GM21381 (cell line): Measurements from ENCODE around the gene RSAD1.

Source experiments
- ATAC-seq: cut with Tn5 transposase; IDR thresholded peaks from one replicate; pipeline ENCODE4 v1.9.1; 2021; ENCODE audit warnings: mild to moderate bottlenecking, moderate library complexity; ENCODE audit not compliant: unreplicated experiment

Gene RSAD1

DNA sequence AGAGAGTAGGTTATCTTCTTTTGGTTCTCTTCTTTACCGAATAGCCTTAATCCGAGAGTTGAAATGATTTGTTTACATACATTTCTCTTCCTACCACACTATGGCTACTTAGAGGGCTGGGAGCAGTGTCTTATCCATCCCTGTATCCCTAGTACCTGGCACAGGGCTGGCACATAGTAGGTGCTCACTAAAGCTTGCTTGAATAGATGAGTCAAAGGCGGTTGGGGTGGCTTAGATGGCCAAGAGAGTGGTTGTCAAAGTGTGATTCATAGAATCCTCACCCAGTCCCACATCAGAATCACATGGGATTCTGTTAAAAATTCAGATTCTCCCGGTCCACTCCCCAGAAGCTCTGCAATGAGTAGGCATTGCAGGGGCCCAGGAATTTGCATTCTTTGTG, 21.0 kb upstream of the RSAD1 start:
- ATAC-seq: no peak

- no peak for ATAC-seq
Observed at GRCh38 chr17:50458270-50458669, 20.4 kb upstream of the RSAD1 start.

DNA sequence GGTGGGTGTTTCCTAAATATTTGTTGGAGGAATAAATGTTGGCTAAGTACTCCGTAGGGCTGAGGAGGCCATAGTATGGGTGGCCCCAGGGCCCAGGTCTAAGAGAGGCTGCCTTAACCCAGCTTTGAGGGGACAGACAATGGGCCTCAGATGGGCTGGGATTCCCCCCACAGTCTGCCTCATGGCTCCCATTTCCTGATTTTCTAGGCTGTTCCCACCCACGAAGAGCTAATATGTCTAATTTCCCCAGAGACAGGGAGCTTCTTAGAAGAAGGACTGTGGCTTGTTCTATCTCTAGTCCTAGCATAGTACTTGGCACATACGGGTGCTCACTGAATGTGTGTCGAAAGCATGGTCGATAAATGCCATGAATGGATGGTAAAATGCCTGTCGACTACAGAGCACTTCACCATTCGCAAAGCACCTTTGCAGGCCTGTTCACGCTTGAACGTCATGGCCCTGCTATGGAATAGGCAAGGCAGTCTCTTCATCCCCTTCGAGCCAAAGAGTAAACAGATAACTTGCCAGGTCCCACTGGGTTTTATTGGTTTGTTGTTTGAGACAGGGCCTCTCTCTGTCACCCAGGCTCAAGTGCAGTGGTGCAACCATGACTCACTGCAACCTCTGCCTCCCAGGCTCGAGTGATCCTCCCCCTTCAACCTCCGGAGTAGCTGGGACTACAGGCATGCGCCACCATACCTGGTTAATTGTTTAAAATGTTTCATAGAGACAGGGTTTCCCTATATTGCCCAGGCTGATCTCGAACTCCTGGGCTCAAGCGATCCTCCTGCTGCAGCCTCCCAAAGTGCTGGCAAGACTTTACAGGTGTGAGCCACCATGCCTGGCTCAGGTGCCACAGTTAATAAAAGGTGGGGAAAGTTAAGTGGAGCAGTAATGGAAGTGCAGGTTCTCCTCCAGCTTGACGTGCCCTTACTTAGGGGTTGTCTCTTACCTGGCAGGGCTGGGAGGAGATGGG, 19.7 kb upstream of the RSAD1 start:
- no peak for ATAC-seq

DNA sequence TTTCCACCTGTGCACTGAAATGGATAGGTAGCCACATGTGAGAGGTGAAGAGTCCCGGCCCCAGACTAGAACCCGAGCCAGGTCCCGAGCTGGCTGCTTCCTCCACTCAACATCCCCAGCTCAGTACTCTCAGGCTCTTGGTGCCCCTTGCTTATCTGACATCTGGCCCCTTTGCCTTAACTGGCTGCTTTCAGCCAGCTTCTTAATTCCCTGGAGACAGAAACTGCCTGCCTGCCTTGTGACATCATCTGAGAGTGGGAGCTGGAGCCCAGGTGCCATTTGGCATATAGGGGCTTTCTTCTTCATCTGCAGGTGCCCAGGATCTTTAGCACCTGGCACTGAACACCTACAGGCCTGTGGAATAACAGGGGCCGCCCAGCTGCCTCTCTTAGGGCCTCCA, 18.9 kb upstream of the RSAD1 start:
- ATAC-seq: no peak

DNA sequence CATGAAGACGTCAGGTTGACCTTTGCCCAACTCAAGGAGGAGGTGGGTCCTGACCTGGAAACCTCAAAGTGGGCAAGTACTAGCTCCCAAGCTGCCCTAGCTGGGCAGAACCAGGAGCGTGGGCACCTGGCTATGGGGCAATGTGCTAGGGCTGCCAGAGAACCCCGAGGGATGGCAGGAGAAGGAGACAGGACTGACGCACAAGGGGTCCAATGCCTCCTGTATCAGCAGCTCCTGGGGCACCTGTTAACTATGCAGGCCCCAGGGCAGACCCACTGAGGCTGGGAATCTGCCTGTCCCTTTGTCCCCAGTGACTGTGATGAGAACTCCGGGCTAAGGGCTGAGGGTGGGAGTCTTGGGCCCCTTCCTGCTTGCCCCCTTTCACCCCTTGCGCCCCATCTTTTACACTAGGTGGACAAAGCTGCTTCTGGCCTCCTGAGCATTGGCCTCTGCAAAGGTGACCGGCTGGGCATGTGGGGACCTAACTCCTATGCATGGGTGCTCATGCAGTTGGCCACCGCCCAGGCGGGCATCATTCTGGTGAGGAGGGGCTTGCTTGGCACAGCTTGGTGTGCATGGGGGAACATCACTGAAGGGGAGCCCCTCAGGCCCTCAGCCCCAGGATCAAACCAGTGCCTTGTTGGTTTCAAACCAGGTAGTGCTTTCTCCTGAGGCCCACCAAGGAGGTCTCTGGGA, 17.7 kb upstream of the RSAD1 start:
- ATAC-seq: no peak

DNA sequence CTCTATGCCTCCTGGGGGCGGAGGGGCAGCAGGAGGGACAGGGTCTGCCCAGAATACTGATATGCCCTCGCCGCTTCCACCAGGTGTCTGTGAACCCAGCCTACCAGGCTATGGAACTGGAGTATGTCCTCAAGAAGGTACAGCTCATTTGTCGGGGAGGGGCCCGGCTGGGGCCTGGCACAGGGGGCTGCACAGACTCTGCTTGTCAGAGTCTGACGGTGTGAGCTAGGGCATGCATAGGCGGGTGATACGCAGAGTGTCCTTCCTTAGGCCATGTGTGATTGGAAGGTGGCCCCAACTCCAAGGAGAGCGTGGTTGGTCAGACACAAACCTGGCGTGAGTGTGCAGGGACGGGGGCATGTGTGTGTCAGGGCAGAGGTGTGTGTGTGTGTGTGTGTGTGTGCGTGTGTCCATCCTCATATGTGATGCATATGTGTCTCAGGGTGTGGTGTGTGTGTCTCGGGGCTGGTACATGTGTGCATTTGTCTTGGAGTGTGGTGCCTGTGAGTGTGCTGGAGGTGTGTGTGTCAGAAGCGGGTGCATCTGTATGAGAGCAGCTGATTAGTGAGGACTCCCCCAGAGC, 17.0 kb upstream of the RSAD1 start:
- no peak for ATAC-seq

- ATAC-seq: no peak
Observed at GRCh38 chr17:50462446-50462845, 16.2 kb upstream of the RSAD1 start.

DNA sequence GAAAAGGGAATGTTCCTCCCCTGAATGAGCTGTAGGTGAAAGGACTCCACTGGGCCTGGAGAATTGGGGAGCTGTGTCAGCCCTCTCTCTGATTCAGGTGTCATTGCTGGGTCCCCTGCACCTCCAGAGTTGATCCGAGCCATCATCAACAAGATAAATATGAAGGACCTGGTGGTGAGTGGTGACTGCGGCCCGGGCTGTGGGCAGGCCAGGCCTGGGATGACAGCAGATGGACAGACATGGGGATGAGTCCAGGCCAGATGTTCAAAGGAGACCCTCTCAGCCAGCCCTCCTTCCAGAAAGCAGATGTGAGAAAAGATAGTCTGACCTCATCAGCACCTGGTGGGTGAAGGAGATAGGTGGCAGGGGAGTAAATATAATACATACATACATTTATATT, 14.5 kb upstream of the RSAD1 start:
- ATAC-seq: no peak

GRCh38 chr17:50464736-50465135, 13.9 kb upstream of the RSAD1 start:
- ATAC-seq: no peak

- ATAC-seq: no peak
Observed at GRCh38 chr17:50465171-50465570, 13.5 kb upstream of the RSAD1 start.

- no peak for ATAC-seq
Observed at GRCh38 chr17:50465635-50466034, 13.0 kb upstream of the RSAD1 start.

DNA sequence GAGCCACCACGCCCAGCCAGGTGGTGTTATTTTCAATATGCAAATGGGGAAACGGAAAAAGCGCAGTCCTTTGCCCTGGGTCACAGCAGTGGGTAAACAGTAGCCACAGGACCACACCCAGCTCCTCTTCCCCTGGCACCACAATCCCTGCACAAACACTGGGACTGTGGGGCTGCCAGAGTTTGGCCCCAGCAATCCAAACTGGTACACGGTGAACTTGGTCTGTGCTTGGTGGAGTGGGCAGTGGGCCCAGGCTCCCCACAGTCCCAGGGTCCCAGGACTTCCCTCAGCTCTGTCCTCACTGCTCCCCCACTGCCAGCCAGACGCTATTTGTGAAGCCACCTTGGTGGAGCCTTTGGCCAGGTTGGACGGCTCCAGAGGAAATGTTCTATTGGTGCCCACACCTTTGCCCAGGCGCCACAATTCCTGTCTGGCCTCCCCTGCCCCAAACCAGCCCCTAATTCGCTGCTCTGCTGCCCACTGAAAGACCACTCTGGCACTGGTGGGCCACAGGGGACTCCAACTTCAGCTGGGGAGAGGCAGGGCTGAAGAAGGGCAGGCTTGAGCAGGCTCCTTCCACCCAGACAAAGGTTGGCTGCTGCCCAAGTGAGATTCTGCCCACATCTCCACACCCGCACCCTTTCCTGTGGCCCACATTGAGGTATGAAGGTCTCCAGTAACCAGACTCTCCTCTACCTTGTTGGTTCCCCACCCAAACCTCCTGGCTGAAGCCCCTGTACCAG, 12.1 kb upstream of the RSAD1 start:
- ATAC-seq: no peak

- no peak for ATAC-seq
Observed at GRCh38 chr17:50467114-50467854, 11.4 kb upstream of the RSAD1 start.

DNA sequence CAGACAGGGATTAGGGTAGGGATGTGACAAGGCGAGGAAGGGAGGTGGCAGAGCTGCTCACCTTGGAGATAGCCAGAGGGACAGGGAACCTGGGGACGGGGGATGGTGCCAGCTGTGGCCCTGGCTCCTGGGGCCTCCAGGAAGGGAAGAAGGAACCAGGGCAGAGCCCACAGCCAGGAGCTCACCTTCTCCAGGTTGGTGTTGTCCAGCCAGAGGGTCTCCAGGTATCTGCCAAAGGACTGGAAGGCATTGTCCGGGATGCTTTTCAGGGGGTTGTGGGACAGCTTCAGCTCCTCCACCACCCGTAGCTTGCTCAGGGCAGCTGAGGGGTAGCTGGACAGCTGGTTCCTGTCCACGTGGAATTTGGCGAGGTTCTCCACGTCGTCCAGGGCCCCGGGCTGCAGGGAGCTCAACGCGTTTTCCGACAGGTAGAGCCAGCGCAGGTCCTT, 10.8 kb upstream of the RSAD1 start:
- no peak for ATAC-seq

GRCh38 chr17:50468304-50469207, 10.1 kb upstream of the RSAD1 start, which contains the start of gene CHAD:
Gene CHAD (minus strand): TSS chr17:50468880. CDS start chr17:50468813, 67 bp downstream.
- no peak for ATAC-seq

GRCh38 chr17:50469208-50469605, 9.5 kb upstream of the RSAD1 start:
- no peak for ATAC-seq

DNA sequence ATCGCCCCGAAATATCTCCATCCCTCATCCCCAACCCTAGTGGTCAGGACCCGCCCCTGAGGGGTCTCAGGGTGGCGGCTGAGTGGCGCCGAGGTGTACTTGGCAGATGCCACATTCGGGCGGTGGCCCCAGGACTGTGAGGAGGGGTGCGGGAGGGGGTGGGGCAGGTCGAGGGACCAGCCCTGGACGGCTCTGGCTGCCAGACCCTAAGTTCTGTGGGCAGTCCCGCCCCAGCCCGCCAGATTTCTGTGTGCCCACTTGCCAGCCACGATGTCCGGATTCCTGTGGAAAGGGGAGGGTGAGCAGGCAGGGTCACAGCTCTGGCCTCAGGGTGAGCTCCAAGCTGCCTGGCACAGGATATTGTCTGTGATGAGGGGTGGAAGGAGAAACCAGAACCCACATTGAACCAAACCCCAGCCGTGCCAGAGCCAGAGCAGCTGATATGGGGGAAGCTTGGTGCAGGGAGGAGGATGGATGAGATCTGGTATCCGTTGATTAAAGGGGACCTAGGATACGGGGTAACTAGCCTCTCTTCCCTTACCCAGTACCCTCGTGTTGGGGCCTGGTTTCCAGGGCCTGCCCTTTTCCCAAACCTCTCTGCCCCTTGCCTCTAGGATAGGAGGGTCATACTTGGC, 8.9 kb upstream of the RSAD1 start:
- ATAC-seq: no peak

DNA sequence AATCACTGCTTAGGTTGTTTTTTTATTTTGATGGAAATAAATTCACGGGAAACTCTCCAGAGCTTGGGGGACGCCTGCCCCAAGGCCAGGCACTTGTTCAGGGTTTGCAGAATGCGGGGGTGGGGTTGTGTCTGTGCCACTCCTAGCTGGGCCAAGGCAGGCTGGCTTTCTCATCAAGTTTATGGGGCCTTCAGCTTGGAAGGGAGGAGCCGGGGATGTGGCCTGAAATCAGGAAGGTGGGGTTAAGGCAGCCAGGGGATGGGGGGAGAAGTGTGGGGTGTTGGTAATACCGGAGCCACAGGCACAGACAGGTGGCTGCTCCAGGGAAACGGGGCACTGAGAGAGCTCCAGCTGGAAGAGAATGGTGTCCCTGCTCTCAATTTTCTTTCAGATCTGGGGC, 8.2 kb upstream of the RSAD1 start:
- no peak for ATAC-seq
